ENCODE results near the gene CEP164. TPM values are rescaled to one million over a fixed set of nuclear protein-coding genes. Genes with fewer than 3 reads are reported as not detected.

CEP164 gene
- total and polyA plus RNA-seq, 2 of the 8 experiments (the other 6 are each of a cell fraction or from before 2014, with no cell fraction given) = 8.4 to 20.8 TPM

GRCh38 chr11:117332843-117333242 is 5.2 kb downstream of the CEP164 start (continued):
- no peak for TF ChIP-seq SRF (IDR thresholded peaks at IDR 0.05; ENCODE audit: low read depth, low read length)
- no peak for TF ChIP-seq TBP (IDR thresholded peaks at IDR 0.05; ENCODE audit: low read depth, low read length)
- no peak for TF ChIP-seq GTF2F1 (IDR thresholded peaks at IDR 0.05; ENCODE audit: borderline replicate concordance, low read depth, low read length)
- no peak for TF ChIP-seq USF2 (IDR thresholded peaks at IDR 0.05; ENCODE audit: low read length)
